CD4-positive, alpha-beta T cell treated with Interleukin-4 for 4 hours (primary cell): Measurements from ENCODE around the gene MLH1.

Source experiments
- DNase-seq: peaks from one replicate; pipeline ENCODE4 v3.0.0-alpha.2; 2020

Gene MLH1

GRCh38 chr3:36981006-36981405 lies 12.3 kb upstream of the MLH1 start:
- no peak for DNase-seq

DNA sequence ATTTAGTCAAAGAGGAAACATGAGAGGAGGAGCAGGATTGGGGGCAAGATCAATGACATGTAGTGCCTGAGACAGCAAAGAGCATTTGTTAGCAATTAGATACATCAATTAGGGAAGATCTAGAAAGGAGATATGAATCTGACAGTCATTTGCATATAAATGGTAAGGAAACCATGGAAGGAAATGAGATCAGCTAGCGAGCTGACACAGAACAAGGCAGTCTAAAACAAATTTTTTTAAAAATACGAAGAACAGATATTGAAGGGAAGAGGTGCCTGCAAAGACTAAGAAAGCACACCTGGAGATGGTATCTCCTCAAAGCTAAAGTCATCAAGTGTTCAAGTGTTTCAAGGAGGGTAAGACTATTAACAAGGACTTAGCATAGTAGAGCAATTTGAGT lies 5.0 kb upstream of the MLH1 start:
- DNase-seq, result peak; percentile 58

- no peak for DNase-seq
Measured at GRCh38 chr3:36989005-36989404, 4.3 kb upstream of the MLH1 start.

GRCh38 chr3:36989568-36989967 lies 3.8 kb upstream of the MLH1 start:
- no peak for DNase-seq

DNA sequence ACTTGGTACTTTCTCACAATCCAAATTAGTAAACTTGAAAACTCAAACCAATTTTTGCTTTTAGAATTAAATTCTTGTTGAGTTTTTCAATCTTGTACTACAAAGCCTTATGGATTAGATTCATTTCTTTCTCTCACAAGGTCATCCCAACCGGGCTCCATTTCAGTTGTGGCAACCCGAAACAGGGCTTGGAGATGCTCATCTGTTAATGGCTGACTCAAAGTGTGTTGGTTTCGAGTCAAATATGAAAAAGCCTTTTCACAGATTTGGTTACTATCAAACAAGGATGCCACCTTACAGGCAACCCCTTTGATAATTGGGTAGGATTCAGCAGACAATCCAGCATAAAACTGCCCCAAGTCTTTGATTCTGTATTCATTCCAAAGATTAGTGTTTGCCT lies 2.2 kb upstream of the MLH1 start:
- no peak for DNase-seq

GRCh38 chr3:36991923-36992805 lies 1.2 kb upstream of the MLH1 start:
- peak; percentile 42 for DNase-seq

- DNase-seq, result no peak
Measured at GRCh38 chr3:36992806-36993325, 452 bp upstream of the MLH1 start, which contains the start of gene EPM2AIP1. EPM2AIP1 (minus strand) TSS chr3:36993131; CDS start chr3:36993077, 54 bp downstream.

DNA sequence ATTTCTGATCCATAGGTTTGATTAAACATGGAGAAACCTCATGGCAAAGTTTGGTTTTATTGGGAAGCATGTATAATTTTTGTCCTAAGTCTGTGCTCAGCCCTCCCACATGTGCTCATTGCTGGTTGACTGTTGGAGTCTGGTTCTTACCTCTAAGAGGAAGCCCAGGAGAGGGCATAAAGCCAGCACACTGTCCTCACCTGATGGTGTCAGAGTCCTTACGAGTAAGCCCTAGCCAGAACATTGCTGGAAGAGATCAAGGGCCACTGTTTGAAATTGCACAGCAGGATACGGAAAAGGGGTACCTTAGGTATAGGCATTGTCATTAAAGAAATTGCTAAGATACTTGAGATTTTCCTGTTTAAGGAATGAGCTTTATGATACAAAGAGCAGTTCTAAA lies 21.3 kb downstream of the MLH1 start:
- no peak for DNase-seq

- no peak for DNase-seq
Measured at GRCh38 chr3:37015642-37016041, 22.3 kb downstream of the MLH1 start.

GRCh38 chr3:37016903-37017302 lies 23.6 kb downstream of the MLH1 start:
- DNase-seq, result no peak

DNA sequence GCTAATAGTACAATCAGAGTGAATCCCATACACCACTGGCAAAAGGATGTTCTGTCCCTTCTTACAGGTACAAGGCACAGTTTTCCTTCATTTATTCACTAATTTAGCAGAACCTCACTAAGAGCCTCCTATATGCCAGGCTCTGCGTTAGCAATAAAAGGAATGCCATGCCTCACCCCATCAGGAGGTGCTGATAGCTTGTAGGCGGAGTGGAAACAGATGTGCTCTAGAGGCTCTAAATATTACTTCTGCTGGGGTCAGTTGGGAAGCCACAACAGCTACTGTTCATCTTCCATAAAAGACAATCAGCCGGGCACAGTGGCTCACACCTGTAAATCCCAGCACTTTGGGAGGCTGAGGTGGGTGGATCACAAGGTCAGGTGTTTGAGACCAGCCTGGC lies 24.4 kb downstream of the MLH1 start:
- DNase-seq, result no peak

DNA sequence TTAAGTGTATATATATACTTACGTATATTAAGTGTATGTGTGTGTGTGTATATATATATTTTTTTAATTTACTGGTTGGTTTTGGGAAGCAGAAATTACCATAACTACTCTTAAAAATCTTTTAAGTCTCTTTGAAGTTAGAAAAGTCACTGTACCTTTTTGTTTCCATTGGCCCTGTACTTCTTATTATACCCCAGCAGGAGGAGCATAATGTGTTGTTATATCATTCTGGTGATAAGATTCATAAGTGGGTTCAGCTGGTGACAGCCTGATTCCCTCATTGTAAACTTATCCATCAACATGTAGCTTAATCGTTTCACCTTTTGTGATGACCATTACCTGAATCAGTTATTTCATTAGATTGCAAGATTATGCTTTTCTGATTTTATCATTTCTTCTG lies 30.8 kb downstream of the MLH1 start:
- DNase-seq, result peak; percentile 13

DNA sequence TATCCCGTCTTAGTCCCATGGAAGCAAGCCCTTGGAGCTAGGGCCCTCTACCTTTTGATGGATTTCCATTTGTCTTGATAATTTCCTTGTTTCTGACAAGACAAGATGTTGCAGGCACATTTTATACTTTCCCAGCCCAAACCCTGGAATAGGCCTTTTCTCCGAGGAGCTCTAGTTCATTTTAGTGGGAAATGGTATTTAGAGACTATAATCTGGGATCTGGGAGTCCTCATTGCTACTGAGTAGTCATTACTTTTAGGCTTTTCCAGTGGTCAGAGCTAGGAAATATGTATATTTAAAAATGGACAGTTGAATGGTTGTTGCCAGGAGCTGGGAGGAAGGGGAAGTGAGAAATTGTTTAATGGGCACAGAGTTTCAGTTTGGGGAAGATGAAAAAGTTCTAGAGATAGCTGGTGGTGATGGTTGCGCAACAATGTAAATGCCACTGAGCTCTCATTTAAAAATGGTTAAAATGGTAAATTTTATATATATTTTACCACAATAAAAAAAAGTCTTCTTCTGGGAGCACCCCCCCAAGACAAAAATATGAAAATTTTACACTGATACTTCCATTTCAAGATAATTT lies 31.6 kb downstream of the MLH1 start:
- DNase-seq, result no peak

GRCh38 chr3:37025561-37026335 lies 32.4 kb downstream of the MLH1 start:
- no peak for DNase-seq

GRCh38 chr3:37026851-37027250 lies 33.5 kb downstream of the MLH1 start:
- no peak for DNase-seq

DNA sequence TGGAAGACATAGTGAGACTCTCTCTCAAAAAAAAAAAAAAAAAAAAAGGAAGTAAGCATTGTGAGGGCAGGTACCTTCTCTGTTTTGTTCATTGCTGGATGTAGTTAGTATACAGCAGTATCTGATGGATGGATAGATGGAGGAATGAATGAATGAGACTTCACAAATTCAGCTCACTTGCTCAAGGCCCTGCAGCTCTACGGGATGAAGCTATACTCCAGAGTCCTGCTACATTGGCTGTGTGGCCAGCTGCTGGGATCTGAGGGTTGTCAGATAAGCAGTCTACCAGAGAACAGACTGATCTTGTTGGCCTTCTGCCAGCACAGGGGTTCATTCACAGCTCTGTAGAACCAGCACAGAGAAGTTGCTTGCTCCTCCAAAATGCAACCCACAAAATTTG lies 35.0 kb downstream of the MLH1 start:
- DNase-seq, result no peak

DNA sequence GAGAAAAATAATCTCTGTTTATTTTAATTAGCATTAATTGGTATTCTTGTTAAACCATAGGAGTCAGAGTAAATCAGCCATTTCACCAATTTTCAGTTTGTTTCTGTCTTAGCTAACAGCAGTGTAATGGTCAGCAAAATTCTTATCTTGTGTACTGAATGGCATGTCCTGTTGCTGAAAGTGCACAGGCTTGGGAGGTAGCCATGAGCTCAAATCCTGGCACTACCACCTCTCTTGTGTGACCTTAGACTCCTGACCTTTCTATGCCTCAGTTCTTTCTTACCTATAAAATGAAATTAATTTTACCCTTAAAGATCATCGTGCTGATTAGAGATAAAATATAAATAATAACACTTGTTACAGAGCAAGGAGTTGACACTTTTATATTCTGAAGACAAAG lies 35.8 kb downstream of the MLH1 start:
- no peak for DNase-seq

GRCh38 chr3:37029516-37030163 lies 36.3 kb downstream of the MLH1 start:
- DNase-seq, result no peak

DNA sequence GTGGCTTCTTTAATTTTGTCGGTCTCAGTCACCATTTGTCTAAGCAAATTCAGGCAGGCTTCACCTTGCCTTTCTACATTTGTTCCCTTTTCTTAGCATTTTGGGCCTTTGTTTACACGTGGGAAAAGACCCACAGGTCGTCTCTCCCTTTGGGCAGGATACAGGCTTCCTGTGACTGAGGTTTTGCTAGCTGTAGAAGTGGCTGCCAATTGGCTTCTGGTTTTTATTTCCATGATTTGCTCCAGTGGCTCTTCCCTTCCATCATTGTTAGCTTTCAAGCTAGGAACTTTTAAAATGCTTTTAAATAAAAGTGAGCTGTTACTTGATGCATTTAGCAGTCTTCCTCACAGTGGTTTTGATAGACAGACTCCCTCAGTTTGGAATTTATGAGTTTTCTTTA lies 37.3 kb downstream of the MLH1 start:
- no peak for DNase-seq

DNA sequence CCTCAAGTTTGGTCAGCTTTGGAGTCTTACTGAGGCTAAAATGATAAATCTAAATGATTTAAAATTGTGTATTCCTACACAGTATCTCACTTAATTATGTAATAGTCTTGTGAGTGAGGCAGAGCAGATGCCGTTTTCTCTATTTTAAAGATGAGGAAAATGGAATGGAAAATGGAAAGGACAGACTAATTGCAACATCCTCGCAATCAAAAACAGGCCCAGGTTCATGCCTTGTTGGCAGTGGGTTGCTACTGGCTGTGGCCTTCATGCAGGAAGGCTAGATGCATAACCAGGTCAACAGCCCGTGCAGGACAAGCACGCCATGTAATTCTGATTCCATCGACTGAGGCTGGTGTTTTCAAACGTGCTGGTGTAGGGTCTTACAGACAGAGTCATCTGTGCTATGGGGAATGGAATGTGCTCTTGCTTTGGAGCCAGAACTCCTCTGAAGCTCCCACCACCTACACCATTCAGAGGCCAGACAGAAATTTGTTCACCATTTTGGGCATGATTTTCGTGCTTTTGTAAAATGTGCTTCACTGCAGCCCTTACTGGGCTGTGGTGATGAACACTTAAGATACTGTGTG lies 37.9 kb downstream of the MLH1 start:
- no peak for DNase-seq

DNA sequence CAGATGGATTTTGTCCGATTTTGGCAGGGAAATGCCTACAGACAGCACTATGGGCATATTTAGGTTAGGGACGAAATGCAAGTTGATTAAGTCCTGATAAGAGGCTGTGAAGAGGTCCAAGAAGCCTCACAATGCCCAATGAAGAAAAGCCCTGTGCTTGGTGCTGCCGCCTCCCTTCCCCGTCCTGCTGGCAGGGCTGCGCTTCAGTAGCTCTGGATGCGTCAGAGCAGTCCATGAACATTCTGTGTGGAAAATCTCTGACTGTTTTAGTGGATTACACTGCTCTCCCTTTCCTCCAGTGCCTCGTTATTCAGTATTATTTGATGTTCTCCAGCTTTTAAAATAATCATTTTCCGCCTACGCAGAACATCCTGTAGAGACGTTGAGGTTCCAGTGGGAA lies 39.6 kb downstream of the MLH1 start:
- no peak for DNase-seq

GRCh38 chr3:37037352-37037751 lies 44.0 kb downstream of the MLH1 start:
- DNase-seq, result no peak
